NCI-H1930 (cell line): ENCODE measurements around the gene CT47C1.
"Not testable (repeated sequence)": the region's sequence is repeated elsewhere in the genome, so short reads cannot be mapped to it uniquely, and the experiment has no call there.

Source experiments
- DNase-seq, 2 experiments: peaks; one replicate each; lab custom pipeline; 2025; lab: John Stamatoyannopoulos, UW

CT47C1 gene

DNA sequence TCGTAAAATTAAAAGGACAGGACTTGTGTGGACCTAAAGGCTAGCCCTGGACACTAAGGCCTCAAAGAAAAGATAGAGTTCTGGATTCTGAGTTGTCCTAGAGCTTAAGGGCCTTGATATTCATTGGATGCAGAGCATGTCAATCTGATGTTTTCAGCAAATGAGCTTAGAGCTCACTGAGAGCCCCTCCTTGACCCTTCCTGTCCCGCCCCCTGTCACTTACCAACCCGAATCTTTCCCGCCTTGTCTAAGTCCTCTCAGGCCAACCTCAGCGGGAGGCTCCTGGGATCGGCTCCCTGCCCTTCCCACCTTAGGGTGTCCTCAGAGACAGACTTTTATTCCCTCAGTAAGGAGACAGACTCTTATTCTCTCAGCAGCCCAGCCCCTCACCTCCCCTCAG is at the start of gene CT47C1:
CT47C1 (plus strand) TSS at position 250 of the 400 bp plus-strand sequence. CDS start 233 bp downstream, outside the sequence.
- no peak for DNase-seq

DNA sequence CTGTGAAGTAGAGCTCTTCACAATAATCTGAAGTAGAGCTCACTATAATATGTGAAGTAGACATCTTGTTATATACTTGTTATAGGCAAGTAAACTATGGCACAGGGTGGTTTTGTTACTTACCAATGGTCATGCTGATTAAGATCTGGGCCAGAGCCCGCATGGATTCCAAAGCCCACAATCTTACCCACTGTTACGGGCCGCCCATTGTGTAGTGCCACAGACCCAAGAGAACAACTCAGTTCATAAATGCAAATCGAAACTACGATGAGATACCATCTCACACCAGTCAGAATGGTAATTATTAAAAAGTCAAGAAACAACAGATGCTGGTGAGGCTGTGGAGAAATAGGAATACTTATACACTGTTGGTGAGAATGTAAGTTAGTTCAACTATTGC is 46.9 kb upstream of the CT47C1 start:
- no peak for DNase-seq

DNA sequence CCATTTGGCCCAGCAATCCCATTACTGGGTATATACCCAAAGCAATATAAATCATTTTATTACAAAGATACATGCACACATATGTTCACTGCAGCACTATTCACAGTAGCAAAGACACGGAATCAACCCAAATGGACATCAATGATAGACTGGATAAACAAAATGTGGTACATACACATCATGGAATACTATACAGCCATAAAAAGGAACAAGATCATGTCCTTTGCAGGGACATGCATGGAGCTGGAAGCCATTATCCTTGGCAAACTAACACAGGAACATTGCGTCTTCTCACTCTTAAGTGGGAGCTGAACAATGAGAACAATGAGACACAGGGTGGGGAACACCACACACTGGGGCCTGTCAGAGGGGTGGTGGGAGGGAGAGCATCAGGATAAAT is 46.4 kb upstream of the CT47C1 start:
- not testable (repeated sequence) for DNase-seq

DNA sequence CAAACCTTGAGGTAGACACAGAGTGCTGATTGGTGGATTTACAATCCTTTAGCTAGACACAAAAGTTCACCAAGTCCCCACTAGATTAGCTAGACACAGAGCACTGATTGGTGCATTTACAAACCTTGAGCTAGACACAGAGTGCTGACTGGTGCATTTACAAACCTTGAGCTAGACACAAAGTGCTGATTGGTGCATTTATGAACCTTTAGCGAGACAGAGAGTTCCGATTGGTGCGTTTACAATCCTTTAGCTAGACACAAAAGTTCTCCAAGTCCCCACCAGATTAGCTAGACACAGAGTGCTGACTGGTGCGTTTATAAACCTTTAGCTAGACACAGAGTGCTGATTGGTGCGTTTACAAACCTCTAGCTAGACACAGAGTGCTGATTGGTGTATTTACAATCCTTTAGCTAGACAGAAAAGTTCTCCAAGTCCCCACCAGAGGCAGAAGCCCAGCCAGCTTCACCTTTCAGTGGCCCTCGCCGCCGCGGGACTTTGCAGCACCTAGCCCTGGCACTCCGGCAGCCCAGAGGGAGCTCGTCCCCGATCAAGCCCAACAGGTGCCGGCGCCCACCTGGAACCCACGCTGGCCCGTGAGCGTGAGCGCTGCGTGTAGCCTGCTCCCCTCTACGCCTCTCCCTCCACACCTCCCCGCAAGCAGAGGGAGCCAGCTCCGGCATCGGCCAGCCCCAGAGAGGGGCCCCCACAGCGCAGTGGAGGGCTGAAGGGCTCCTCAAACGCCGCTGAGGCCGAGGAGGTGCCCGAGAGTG is 44.6 kb upstream of the CT47C1 start:
- not testable (repeated sequence) for DNase-seq

DNA sequence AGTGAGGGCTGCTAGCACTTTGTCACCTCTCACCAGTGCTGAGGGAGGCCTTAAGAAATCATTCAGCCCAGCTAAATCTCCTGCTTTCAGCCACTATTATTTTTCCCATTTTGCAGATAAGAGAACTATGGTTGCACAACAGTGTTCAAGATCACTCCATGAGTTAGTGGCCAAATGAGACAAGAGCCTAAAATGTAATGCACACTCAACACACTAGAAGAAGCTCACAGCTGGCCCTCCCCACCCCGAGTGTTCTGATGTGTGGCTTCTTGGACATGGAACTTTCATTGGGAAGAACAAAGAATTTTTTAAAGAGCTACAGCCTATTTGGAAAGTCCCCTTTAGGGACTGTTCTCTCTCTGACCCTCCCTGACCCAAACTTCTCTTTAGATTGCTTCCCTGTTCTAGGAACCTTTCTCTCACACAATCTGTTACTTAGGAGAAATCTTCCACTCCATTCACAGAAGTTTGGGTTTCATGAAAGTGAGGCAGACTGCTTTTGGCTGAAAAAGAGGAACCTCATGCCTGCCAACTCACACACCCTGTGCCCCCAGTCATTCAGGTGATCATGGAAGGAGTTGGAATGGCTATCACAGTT is 44.0 kb upstream of the CT47C1 start:
- no peak for DNase-seq

DNA sequence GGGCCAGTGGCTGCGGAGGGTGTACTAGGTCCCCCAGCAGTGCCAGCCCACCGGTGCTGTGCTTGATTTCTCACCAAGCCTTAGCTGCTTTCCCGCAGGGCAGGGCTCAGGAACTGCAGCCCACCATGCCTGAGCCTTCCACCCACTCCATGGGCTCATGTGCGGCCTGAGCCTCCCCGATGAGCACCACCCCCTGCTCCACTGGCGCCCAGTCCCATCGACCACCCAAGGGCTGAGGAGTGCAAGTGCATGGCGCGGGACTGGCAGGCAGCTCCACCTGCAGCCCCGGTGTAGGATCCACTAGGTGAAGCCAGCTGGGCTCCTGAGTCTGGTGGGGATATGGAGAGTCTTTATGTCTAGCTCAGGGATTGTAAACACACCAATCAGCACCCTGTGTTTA is 43.1 kb upstream of the CT47C1 start:
- not testable (repeated sequence) for DNase-seq

DNA sequence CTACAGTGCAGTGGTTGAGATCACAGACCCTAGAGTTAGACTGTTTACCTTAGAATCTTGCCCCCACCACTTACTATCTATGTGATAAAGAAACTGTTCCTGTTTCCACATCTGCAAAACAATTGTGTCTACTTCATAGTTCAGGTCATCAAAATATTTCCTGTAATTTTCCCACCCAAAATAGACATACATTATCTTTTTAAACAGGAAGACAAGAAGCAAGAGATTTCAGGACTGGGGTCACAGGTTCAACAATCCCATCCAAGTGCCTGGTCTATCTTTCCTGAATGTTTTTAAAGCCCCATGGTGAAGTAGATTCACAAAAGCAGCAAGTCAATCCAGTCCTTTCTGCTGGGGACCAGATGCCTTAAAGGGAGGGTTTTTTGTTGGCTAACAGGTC is 41.8 kb upstream of the CT47C1 start:
- no peak for DNase-seq

DNA sequence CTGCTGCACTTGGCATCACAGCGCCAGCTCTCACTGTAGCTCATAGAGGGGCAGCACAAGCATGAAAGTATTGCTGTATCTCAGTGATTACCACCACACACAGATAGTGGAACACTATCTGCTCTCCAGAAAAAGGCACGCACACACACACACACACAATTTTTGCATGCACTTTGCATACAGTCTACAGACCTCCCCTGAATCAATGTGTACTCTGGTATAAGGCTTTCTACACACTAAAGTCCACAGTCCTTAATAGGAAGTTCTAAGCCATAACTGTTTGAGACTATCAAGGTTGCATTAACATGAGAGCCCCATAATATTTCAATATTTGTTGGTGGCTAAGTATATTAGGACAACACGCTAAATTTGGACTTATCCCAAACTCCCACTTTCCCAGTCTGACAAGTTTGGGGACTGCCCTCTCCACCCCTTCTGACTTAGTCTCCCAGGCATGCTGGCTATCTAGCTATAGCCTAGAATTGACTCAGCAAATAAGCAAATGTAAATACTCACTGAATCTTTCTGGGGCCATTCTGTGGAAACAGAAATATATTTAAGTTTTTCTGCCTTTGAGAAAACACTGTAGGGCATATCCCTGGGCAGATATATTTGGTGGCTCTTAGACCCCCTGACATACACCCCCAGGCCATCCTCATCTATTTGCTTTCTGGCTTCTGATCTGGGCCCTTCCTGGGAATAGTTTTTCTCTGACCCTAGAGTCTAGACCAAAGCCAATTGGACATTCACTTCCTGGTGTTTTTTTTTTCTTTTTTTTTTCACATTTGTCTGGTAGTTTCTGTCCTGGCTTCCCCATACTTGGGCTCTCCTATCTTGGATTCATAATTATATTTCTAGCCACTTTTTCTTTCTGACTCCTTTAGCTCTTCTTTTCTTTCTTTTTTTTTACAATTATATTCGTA is 36.4 kb upstream of the CT47C1 start:
- DNase-seq, result no peak

DNA sequence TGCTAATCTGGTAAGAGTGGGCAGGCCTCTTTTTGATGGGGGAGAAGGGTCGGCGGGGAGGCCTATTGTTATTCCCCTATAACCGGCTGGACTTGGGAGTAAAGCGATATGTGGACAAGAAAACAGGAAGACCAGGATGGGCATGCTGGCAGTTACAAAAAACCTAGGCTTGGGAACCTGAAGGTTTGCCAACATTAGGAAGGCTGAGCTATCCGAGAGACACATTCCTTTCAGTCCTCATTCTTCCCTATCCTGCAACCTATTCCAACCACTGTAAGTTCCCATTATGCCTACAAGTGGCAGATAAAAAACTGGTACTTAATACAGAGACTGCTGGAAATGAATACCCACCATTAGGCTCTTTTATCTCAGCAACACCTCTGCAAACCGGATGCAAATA is 32.4 kb upstream of the CT47C1 start:
- DNase-seq, result no peak

DNA sequence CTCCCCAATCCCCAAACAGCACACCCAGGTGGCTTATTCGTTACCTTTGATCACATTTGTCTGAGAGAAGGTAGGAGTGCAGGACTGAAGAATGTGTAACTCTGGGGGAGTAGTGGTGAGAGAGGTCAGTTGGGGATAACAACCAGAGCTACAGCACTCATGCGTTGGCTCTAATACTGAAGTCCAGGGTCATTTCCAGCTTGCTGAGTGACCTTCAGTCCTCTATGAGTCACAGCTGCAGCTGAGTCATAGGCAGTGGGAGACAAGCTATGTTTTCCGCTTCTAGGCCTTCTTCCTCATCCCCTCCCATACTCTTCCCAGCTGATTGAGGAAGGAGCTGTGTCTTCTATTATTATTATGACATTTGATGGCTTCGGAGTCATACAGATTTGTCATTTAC is 31.6 kb upstream of the CT47C1 start:
- DNase-seq, result no peak

DNA sequence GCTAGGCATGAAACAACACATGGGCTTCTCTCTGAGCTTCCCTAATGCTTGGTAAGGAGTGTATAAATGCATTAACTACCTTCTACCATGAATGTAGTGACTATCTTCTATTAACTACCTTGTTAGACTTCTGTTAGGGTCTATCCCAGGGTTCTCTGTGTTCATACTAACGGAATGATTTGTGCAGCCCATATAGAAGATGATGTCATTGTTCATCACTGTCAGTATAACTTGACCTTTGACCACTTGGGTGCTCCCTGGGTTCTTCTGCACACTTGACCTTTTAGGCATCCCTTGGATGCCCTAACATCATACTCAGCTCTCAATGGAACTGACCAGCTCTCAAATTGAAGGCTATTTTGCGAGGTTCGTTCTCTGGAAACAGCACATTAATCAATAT is 30.8 kb upstream of the CT47C1 start:
- no peak for DNase-seq

DNA sequence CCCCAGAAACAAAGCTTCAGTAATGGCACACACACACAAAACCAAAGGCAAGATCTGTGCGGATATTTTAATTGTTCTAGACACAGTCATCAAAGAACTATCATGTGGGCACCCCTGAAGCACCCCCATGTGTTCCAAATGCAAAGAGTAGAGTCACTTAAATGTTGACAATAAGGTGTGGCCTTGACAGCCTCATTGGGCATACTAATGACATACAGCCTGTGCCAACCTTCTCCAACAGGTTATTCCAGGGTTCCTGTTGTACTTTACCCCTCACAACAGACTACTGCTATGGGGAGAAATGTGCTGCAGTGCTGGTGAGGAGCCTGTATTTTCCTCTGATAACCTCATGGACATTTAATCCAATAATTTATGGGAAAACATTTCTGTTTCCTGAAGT is 29.8 kb upstream of the CT47C1 start:
- DNase-seq, result no peak

DNA sequence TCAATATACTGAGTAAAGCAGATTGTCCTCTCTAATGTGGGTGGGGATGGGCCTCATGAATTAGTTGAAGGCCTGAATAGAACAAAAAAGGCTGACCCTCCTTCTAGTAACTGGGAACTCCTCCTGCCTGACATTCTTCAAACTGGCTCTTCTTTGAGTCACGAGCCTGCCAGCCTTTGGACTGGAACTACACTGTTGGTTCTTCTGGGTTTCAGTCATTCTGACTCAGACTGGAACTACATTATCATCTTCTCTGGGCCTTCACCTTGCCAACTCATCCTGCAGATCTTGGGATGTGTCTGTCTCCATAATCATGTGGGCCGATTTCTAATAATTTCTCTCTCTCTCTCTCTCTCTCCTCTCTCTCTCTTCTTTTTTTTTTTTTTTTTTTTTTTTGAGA is 26.9 kb upstream of the CT47C1 start:
- DNase-seq, result no peak

DNA sequence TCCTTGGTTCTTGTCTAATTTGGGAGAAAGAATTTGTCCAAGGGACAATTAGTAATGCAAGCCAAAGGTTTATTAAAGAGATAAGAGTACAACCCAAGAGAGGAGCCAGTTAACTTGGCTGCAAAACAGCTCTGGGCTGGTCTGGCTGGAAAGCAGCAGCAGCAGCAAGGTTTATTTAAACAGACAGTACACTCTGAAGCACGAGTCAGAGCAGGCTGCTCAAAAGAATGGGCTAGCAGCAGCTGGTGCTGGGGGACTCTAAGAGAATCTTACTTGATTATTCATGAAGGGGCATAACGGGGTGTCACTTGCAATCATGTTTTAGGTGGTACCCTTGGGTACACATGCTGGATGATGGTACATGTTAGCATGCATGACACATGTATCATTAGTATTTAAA is 17.1 kb upstream of the CT47C1 start:
- DNase-seq, result no peak

DNA sequence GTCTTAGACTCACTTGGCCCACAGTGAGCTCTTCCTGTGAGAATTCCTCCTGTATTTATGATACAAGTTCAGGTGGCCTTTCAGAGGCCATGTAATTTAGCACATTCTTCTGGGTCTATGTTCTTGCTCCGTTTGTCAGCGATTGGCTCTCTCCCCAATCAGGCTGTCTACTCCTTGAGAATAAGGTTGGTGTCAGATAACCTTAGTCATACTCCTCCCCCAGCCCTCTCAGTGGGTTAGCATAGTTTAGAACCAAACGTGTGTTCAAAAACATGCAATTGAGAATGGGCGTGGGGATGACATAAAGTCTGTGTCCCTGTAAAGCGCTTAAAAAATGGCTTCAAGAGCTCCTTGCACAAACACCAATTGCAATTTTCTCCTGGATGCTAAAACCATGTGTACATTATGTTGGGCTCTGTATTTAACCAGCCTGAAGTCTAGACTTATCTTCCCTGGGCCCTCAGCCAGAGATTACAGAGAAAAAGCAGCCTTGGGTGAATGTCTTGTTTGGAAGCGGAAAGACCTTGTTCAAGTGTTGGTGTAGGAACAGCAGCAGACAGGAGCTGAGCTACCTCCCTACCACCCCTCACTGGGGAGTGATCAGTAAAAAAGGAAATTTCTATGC is 9.9 kb upstream of the CT47C1 start:
- no peak for DNase-seq

DNA sequence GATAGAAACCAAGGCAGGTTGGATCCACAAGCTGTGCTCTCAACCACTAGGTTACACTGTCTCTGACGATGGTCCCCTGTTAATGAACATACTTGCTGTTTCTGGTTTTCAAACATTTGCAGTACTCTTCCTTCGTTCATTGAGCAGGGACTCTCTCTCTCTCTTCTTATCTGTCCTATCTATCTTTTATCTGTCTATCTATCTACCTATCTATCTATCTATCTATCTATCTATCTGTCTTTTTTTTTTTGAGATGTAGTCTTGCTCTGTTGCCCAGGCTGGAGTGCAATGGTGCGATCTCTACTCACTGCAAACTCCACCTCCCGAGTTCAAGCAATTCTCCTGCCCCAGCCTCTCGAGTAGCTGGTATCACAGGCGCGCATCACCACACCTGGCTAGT is 9.4 kb upstream of the CT47C1 start:
- DNase-seq, result no peak

DNA sequence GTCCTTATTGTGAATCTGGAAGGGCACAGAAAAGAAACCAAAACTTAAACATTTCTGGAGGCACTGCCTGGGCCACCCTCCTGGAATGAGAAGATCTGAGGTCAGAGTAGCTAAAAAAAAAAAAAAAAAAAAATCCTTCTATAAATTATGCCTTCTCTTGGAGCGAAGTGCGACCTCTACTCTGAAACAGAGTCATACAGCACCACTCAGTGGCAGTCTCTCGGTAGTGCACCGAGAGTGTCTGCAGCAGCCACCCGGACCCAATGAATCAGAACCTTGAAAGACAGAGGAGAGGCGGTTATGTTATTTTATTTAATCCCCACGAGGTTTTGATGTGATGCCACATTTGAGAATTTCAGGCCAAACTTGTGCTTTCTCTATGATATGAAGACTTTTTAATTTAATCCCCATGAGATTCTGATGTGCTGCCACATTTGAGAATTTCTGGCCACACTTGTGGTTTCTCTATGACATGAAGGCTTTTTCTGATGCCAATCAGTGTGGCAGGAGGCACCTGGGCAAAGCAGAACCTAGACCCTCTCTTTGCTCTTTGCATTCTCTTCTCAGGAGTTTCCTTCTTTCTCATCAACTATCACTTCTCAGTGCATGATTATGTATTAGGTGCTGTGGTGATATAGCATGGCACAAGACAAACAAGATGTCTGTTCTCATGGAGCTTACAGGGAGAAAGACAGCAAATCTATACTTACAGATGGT is 5.6 kb upstream of the CT47C1 start:
- peak in 1 of 2 experiments; percentile 21 for DNase-seq

DNA sequence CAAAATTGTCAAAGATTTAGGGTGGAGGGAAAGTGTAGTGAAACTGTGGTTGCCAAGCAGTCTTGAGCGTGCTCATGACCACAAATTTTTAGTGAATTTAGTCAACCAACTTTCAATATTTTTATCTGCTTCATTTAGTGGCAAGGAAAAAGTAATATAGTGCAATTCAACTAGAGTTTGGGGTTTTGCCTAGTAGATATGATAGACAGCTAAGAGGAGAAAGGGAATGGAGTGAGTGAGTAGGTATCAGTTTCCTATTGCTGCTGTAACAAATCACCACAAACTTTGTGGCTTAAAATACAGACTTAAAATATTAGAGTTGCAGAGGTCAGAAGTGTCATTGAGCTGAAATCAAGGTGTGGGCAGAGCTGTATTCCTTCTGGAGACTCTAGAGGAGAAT is 3.7 kb upstream of the CT47C1 start:
- no peak for DNase-seq

DNA sequence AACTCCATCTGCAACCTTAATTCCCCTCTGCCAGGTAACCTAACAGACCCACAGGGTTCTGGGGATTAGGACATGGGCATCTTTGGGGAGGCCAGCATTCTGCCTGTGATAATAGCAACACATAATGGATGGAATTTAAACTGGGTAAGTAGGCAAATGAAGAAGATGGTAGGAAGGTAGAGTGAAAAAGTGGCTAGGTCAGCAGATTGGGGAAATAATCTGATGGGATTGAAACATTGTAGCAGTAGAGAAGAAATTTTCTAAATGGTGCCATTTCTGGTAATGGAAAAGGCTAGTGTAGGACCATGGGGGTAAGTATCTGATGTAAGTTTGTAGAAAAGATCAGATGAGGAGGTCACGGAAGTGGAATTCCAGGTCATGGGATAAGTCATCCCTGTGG is 3.0 kb upstream of the CT47C1 start:
- DNase-seq, result no peak

DNA sequence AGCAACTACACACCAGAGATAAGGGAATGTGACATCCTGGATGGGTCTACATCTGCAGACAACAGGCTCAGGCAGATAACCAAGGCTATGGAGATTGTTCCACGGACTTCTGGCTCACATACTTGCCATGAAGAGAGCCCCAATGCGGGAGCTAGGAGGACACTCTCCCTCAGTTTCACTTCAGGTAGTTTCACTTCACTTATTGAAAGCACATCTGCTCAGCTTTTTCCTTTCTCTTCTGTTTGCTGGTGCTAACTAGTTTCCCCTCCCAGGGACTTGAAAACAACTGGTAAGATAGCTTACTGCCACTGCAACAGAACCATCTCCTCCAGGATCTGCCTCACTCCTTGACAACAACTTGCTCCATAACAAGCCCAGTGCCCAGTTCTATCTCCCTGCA is 1.4 kb upstream of the CT47C1 start:
- no peak for DNase-seq

DNA sequence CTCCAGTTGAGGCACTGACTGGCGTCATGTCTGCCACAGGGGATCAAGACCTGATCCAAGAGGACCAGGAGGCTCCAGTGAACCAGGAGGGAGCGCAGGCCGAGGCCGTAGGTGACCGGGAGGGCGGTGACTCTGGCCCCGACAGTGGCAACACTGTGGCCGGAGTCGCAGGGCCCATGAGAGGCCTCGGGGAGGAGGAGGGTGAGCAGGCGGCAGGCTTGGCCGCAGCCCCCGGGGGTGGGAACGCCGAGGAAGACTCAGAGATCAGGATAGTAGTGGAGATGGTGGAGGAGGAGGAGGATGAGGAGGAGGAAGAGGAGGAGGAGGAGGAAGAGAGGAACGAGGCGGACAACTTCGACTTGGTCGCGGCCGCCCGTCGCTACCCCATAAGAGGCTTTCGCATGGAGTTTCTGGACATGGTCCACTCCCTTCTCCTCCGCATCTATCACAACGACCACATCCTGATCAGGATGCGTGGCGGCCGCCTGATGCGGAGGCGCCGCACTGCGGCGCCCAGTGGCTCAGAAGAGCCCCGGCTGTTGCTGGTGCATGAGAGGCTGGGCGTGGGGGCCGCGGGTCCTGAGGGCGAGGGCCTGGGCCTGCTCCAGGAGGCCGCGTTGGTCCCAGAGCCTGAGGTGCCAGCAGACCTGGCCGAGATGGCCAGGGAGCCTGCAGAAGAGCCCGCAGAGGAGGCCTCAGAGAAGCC is 560 bp downstream of the CT47C1 start:
- no peak for DNase-seq
